HFF-Myc (cell line): ENCODE results near the gene FAH.
"Not testable (repeated sequence)": the region's sequence is repeated elsewhere in the genome, so short reads cannot be mapped to it uniquely, and the experiment has no call there.

Experiments used
- DNase-seq: peaks from one replicate; pipeline ENCODE4 v3.0.0-alpha.2; 2011; ENCODE audit warnings: low read depth; ENCODE audit errors: extremely low read depth
- H3K4me3 ChIP-seq: replicated peaks from 2 replicates; pipeline ENCODE4 v1.5.1; 2011; ENCODE audit warnings: low read depth, mild to moderate bottlenecking, control low read depth, low read length
- CTCF ChIP-seq: IDR thresholded peaks from 2 replicates; pipeline ENCODE4 v1.5.1; 2012; ENCODE audit warnings: mild to moderate bottlenecking, low read depth, low read length, control low read depth; ENCODE audit errors: missing control alignments

FAH gene

GRCh38 chr15:80154336-80154735 lies 1.5 kb downstream of the FAH start:
- TF ChIP-seq CTCF, result no peak
- no peak for DNase-seq
- peak overlapping the region; percentile 77 for H3K4me3 ChIP-seq

GRCh38 chr15:80155001-80155377 lies 2.2 kb downstream of the FAH start:
- DNase-seq, result no peak
- TF ChIP-seq CTCF, result no peak
- H3K4me3 ChIP-seq, result no peak overlapping the region

GRCh38 chr15:80155378-80156175 lies 2.8 kb downstream of the FAH start:
- not testable (repeated sequence) for H3K4me3 ChIP-seq, DNase-seq

- no peak for DNase-seq
- no peak for TF ChIP-seq CTCF
- H3K4me3 ChIP-seq, result no peak overlapping the region
Measured at GRCh38 chr15:80156176-80156720, 3.4 kb downstream of the FAH start.

- DNase-seq, result no peak
- TF ChIP-seq CTCF, result no peak
- H3K4me3 ChIP-seq, result no peak overlapping the region
Measured at GRCh38 chr15:80157215-80157614, 4.4 kb downstream of the FAH start.

GRCh38 chr15:80159301-80159700 lies 6.5 kb downstream of the FAH start:
- DNase-seq, result no peak
- no peak overlapping the region for H3K4me3 ChIP-seq
- no peak for TF ChIP-seq CTCF

GRCh38 chr15:80159811-80160569 lies 7.2 kb downstream of the FAH start:
- no peak for DNase-seq
- no peak overlapping the region for H3K4me3 ChIP-seq
- TF ChIP-seq CTCF, result no peak
